Astrocyte (in vitro differentiated cells and primary cell): Measurements from ENCODE around the gene DPM3.
"Not testable (repeated sequence)": the region's sequence is repeated elsewhere in the genome, so short reads cannot be mapped to it uniquely, and the experiment has no call there.

Experiments
- EZH2 ChIP-seq: IDR thresholded peaks from 2 replicates; pipeline ENCODE4 v1.6.1; 2012; ENCODE audit warnings: mild to moderate bottlenecking, low read length, inconsistent platforms; ENCODE audit not compliant: insufficient read depth
- TF ChIP-seq, protein P1 (sequence below): IDR thresholded peaks from 2 replicates; pipeline ENCODE4 v1.5.1; 2011; ENCODE audit warnings: low read depth, mild to moderate bottlenecking, inconsistent platforms, low read length, moderate library complexity; ENCODE audit not compliant: insufficient read depth

DNA sequence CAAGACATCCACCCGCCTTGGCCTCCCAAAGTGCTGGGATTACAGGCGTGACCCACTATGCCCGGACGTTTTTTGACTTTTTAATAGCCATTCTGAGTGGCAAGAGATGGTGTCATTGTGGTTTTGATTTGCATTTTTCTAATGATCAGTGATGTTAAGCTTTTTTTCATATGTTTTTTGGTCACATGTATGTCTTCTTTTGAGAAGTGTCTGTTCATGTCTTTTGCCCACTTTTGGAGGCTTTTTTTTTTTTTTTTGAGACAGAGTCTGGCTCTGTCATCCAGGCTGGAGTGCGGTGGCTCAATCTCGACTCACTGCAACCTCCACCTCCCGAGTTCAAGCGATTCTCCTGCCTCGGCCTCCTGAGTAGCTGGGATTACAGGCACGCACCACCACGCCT, 24.3 kb upstream of the DPM3 start:
- TF ChIP-seq, protein P1, sequence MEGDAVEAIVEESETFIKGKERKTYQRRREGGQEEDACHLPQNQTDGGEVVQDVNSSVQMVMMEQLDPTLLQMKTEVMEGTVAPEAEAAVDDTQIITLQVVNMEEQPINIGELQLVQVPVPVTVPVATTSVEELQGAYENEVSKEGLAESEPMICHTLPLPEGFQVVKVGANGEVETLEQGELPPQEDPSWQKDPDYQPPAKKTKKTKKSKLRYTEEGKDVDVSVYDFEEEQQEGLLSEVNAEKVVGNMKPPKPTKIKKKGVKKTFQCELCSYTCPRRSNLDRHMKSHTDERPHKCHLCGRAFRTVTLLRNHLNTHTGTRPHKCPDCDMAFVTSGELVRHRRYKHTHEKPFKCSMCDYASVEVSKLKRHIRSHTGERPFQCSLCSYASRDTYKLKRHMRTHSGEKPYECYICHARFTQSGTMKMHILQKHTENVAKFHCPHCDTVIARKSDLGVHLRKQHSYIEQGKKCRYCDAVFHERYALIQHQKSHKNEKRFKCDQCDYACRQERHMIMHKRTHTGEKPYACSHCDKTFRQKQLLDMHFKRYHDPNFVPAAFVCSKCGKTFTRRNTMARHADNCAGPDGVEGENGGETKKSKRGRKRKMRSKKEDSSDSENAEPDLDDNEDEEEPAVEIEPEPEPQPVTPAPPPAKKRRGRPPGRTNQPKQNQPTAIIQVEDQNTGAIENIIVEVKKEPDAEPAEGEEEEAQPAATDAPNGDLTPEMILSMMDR, result not testable (repeated sequence)
- TF ChIP-seq EZH2, result not testable (repeated sequence)
